ENCODE data around the gene MYORG. TPM values are rescaled to one million over a fixed set of nuclear protein-coding genes. Genes with fewer than 3 reads are reported as not detected.

MYORG gene
- total and polyA plus RNA-seq, 10 of the 15 experiments (the other 5 are each of a cell fraction or from before 2014, with no cell fraction given): 0.05 to 0.36 (median 0.10) TPM; not detected in 1

DNA sequence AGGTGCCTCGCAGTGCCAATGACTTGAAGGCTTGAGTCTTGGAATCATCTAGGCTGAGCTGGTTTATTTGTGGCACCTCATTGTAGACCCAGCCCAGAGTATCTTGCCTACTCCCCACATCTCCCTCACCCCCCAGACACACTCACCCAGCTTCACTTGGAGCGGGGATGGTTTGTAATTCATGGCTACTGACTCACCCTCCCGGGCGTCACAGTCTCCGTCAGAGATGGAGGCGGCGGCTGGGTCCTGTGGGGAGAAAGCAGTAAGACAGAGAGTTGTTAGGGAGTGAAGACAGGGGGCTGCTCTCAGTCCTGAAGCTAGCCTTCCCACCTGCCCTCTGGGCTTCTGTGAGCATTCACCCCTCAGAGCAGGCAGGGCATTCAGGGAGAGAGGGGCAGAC lies 29.0 kb upstream of the MYORG start (continued):
- no peak for TF ChIP-seq ESRRA (IDR thresholded peaks at IDR 0.05; ENCODE audit: low read length)
- no peak for TF ChIP-seq POU2F2 (IDR thresholded peaks at IDR 0.05; ENCODE audit: borderline replicate concordance, low read depth, low read length)
- TF ChIP-seq TARDBP (IDR thresholded peaks at IDR 0.05; ENCODE audit: borderline replicate concordance): no peak
- no peak for TF ChIP-seq SP1 (IDR thresholded peaks at IDR 0.05; ENCODE audit: low read depth, low read length)

GRCh38 chr9:34403554-34404380 lies 27.1 kb upstream of the MYORG start:
- H3K4me2 ChIP-seq (ENCODE audit: control insufficient read depth, insufficient read depth): no peak overlapping the region
- H3K9ac ChIP-seq (ENCODE audit: control insufficient read depth, insufficient read depth, low read length): no peak overlapping the region
- H3K9me3 ChIP-seq (replicated peaks; ENCODE audit: control insufficient read depth, insufficient read depth, low read length): no peaks in the 10 kb centered on the region
- ChIA-PET SMC1A (ENCODE audit: uncharacterized antibody, unreplicated experiment) (interaction anchor here (0.7 to 1.5 kb wide), 11 partner anchors 9 to 320 kb away, joined by 3 to 4 read pairs (median 3); no protein-coding TSS in a partner anchor), POLR2A (no interaction called here), RAD21 (ENCODE audit: unreplicated experiment) (interaction anchor here (0.5 to 1.6 kb wide), 10 partner anchors 15 to 1272 kb away, joined by 3 to 7 read pairs (median 3); no protein-coding TSS in a partner anchor), CTCF (interaction anchor here (0.5 to 3.4 kb wide), 56 partner anchors 9 to 1078 kb away, joined by 3 to 38 read pairs (median 4); partner anchors contain the start of genes DCTN3, MYORG and SIGMAR1)
- in situ Hi-C loops (cut with MboI): no loop called here
- H3K27me3 ChIP-seq (replicated peaks in 1 of 2; ENCODE audit: control insufficient read depth in 2 of 2, insufficient read depth in 2 of 2, low read length in 1 of 2): peaks cover 2 to 3% of the 10 kb centered on the region in 2 experiments; a peak in 3 of 4 replicates
- no peak overlapping the region for H2AFZ ChIP-seq (ENCODE audit: control insufficient read depth, low read depth, low read length)
- peak; percentile 56; the same call in 1 of the 2 replicates for TF ChIP-seq SMC3 (IDR thresholded peaks at IDR 0.05; ENCODE audit: borderline replicate concordance, low read length)
- no peak for TF ChIP-seq TAF1 (IDR thresholded peaks at IDR 0.05; ENCODE audit: borderline replicate concordance, low read depth, low read length)
- TF ChIP-seq CTCF (IDR thresholded peaks at IDR 0.05 in 2 of 3, conservative IDR thresholded peaks at IDR 0.05 in 1 of 3; ENCODE audit: control insufficient read depth in 2 of 3, extremely low read depth in 1 of 3, insufficient read depth in 1 of 3, low read depth in 3 of 3, low read length in 3 of 3): peak; percentile 90 to 99 (median 96)
- peak; percentile 25; the same call in 1 of the 2 replicates for TF ChIP-seq IKZF1 (conservative IDR thresholded peaks at IDR 0.05)
- TF ChIP-seq RAD21 (IDR thresholded peaks at IDR 0.05; ENCODE audit: insufficient read depth, low read depth, low read length): peak; percentile 79
- TF ChIP-seq, protein P1, sequence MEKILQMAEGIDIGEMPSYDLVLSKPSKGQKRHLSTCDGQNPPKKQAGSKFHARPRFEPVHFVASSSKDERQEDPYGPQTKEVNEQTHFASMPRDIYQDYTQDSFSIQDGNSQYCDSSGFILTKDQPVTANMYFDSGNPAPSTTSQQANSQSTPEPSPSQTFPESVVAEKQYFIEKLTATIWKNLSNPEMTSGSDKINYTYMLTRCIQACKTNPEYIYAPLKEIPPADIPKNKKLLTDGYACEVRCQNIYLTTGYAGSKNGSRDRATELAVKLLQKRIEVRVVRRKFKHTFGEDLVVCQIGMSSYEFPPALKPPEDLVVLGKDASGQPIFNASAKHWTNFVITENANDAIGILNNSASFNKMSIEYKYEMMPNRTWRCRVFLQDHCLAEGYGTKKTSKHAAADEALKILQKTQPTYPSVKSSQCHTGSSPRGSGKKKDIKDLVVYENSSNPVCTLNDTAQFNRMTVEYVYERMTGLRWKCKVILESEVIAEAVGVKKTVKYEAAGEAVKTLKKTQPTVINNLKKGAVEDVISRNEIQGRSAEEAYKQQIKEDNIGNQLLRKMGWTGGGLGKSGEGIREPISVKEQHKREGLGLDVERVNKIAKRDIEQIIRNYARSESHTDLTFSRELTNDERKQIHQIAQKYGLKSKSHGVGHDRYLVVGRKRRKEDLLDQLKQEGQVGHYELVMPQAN (conservative IDR thresholded peaks at IDR 0.05): no peak
- H4K20me1 ChIP-seq (ENCODE audit: control insufficient read depth, insufficient read depth): no peaks in the 10 kb centered on the region
- no peaks in the 10 kb centered on the region for H3K4me1 ChIP-seq (ENCODE audit: control insufficient read depth, insufficient read depth, low read length)
- no peak overlapping the region for H3K4me3 ChIP-seq
- H3K36me3 ChIP-seq (ENCODE audit: control insufficient read depth in 2 of 2, insufficient read depth in 2 of 2, low read length in 1 of 2): no peaks in the 10 kb centered on the region
- no TSS peak for BruUV-seq (replicated peaks)
- intact Hi-C loops (cut with micrococcal nuclease; ENCODE audit: unreplicated experiment): loop anchor here (1.0 to 2.0 kb wide), 3 partner anchors 97 to 189 kb away; no protein-coding TSS in a partner anchor
- DNase-seq (ENCODE audit: low read depth, low spot score) (no peak), ATAC-seq (peak; percentile 62; the same call in 2 of the 3 replicates), FAIRE-seq (peak; percentile 80)
- H3K27ac ChIP-seq (ENCODE audit: control insufficient read depth, insufficient read depth): no peak overlapping the region
- H3K79me2 ChIP-seq (ENCODE audit: control insufficient read depth, insufficient read depth, low read length): no peaks in the 10 kb centered on the region

All from GM12878 (cell line).